HG03520 (cell line): Measurements from ENCODE around the gene TDRD15.
"Not testable (repeated sequence)": the region's sequence is repeated elsewhere in the genome, so short reads cannot be mapped to it uniquely, and the experiment has no call there.

ENCODE experiments used
- ATAC-seq: cut with Tn5 transposase; IDR thresholded peaks from one replicate; pipeline ENCODE4 v1.9.1; 2021; ENCODE audit warnings: mild to moderate bottlenecking, moderate library complexity; ENCODE audit not compliant: unreplicated experiment

Gene TDRD15

GRCh38 chr2:21123473-21124393, at the start of gene TDRD15:
TSS of gene TDRD15 (plus strand) at chr2:21123968. CDS start at chr2:21137468, 13,500 bp downstream.
- ATAC-seq: no peak

GRCh38 chr2:21078296-21078695, 45.5 kb upstream of the TDRD15 start:
- no peak for ATAC-seq

GRCh38 chr2:21083482-21083881, 40.3 kb upstream of the TDRD15 start:
- ATAC-seq: no peak

- no peak for ATAC-seq
Observed at GRCh38 chr2:21084401-21084800, 39.4 kb upstream of the TDRD15 start.

- ATAC-seq: no peak
Observed at GRCh38 chr2:21092308-21092869, 31.4 kb upstream of the TDRD15 start.

- ATAC-seq: no peak
Observed at GRCh38 chr2:21095178-21095577, 28.6 kb upstream of the TDRD15 start.

GRCh38 chr2:21095714-21096113, 28.1 kb upstream of the TDRD15 start:
- ATAC-seq: no peak

- ATAC-seq: no peak
Observed at GRCh38 chr2:21096458-21096857, 27.3 kb upstream of the TDRD15 start.

- no peak for ATAC-seq
Observed at GRCh38 chr2:21097331-21097730, 26.4 kb upstream of the TDRD15 start.

GRCh38 chr2:21098294-21098693, 25.5 kb upstream of the TDRD15 start:
- no peak for ATAC-seq

GRCh38 chr2:21099281-21099907, 24.4 kb upstream of the TDRD15 start:
- ATAC-seq: no peak

GRCh38 chr2:21101514-21102155, 22.1 kb upstream of the TDRD15 start:
- ATAC-seq: not testable (repeated sequence)

GRCh38 chr2:21102356-21102755, 21.4 kb upstream of the TDRD15 start:
- no peak for ATAC-seq

GRCh38 chr2:21103274-21103891, 20.4 kb upstream of the TDRD15 start:
- no peak for ATAC-seq

GRCh38 chr2:21104030-21104660, 19.6 kb upstream of the TDRD15 start:
- no peak for ATAC-seq

- ATAC-seq: no peak
Observed at GRCh38 chr2:21111012-21111411, 12.8 kb upstream of the TDRD15 start.

GRCh38 chr2:21117688-21118087, 6.1 kb upstream of the TDRD15 start:
- no peak for ATAC-seq

- ATAC-seq: peak; percentile 51
Observed at GRCh38 chr2:21118302-21118920, 5.4 kb upstream of the TDRD15 start.

- no peak for ATAC-seq
Observed at GRCh38 chr2:21131861-21132260, 8.1 kb downstream of the TDRD15 start.

GRCh38 chr2:21135585-21135984, 11.8 kb downstream of the TDRD15 start:
- ATAC-seq: no peak
